IMR-90 (cell line): Measurements from ENCODE around the gene KRTAP5-7. TPM values are rescaled to one million over a fixed set of nuclear protein-coding genes. Genes with fewer than 3 reads are reported as not detected.

Source experiments
- ATAC-seq: fragments of 200-7000 bp; cut with Tn5 transposase; 2 replicates; pipeline ENCODE4 v1.9.1; 2020; ENCODE audit warnings: low read depth, mild to moderate bottlenecking, moderate library complexity
- BruUV-seq: library from RNA; stranded (reverse); fragments of 400-500 nt; replicated peaks from 2 replicates; lab custom pipeline; 2021; lab: Mats Ljungman, UMichigan
- CTCF ChIA-PET: fragments of 300-600 bp; formaldehyde crosslinking; extraction: SDS; loops from one replicate; lab custom pipeline; 2021; ENCODE audit warnings: antibody characterized with exemption; lab: Yijun Ruan, JAX
- POLR2A ChIA-PET: fragments of 300-600 bp; sonication (Branson Sonifier 250); formaldehyde crosslinking; loops from one replicate; lab custom pipeline; 2022; ENCODE audit warnings: antibody characterized with exemption; ENCODE audit not compliant: unreplicated experiment; lab: Charles Lee
- DNase-seq: peaks from one replicate; pipeline ENCODE4 v3.0.0; 2013
- H2AFZ ChIP-seq: replicated peaks from 2 replicates; pipeline ENCODE3; 2013; ENCODE audit warnings: low read length, mild to moderate bottlenecking; ENCODE audit not compliant: poor library complexity
- H2AK5ac ChIP-seq: 2 replicates; pipeline ENCODE4 v1.6.1; 2013; ENCODE audit warnings: low read depth, low read length, inconsistent platforms
- H2AK9ac ChIP-seq: replicated peaks from 2 replicates; pipeline ENCODE3; 2013; ENCODE audit warnings: mild to moderate bottlenecking, low read depth, low read length, moderate library complexity; ENCODE audit not compliant: poor library complexity
- H2BK120ac ChIP-seq: 2 replicates; pipeline ENCODE4 v1.6.1; 2013; ENCODE audit warnings: low read depth, low read length, inconsistent platforms
- H2BK15ac ChIP-seq: 3 replicates; pipeline ENCODE4 v1.6.1; 2013; ENCODE audit warnings: low read depth, low read length, inconsistent platforms
- H2BK20ac ChIP-seq: 2 replicates; pipeline ENCODE4 v1.6.1; 2013; ENCODE audit warnings: low read depth, mild to moderate bottlenecking, inconsistent platforms, low read length, moderate library complexity
- H2BK5ac ChIP-seq: 2 replicates; pipeline ENCODE4 v1.6.1; 2013; ENCODE audit warnings: mild to moderate bottlenecking, low read depth, low read length, inconsistent platforms; ENCODE audit not compliant: poor library complexity, severe bottlenecking
- H3K14ac ChIP-seq: replicated peaks from 2 replicates; pipeline ENCODE4 v1.6.1; 2013; ENCODE audit warnings: low read depth, low read length, inconsistent platforms
- H3K18ac ChIP-seq: 2 replicates; pipeline ENCODE4 v1.6.1; 2013; ENCODE audit warnings: low read depth, low read length, control low read depth
- H3K23ac ChIP-seq: 2 replicates; pipeline ENCODE4 v1.6.1; 2013; ENCODE audit warnings: low read depth, low read length, inconsistent platforms
- H3K27ac ChIP-seq: 2 replicates; pipeline ENCODE4 v1.5.1; 2013; ENCODE audit warnings: mild to moderate bottlenecking, control low read depth, low read length; ENCODE audit not compliant: insufficient read depth
- H3K27me3 ChIP-seq: 2 replicates; pipeline ENCODE4 v1.6.1; 2013; ENCODE audit warnings: low read length; ENCODE audit not compliant: control insufficient read depth, insufficient read depth
- H3K36me3 ChIP-seq: 2 replicates; pipeline ENCODE4 v1.6.1; 2013; ENCODE audit warnings: low read length, mixed read lengths; ENCODE audit not compliant: control insufficient read depth, insufficient read depth
- H3K4ac ChIP-seq: 2 replicates; pipeline ENCODE4 v1.6.1; 2013; ENCODE audit warnings: low read depth, low read length, inconsistent platforms
- H3K4me1 ChIP-seq: 2 replicates; pipeline ENCODE4 v1.6.1; 2013; ENCODE audit warnings: low read length, mixed read lengths; ENCODE audit not compliant: control insufficient read depth, insufficient read depth
- H3K4me2 ChIP-seq: 2 replicates; pipeline ENCODE4 v1.6.1; 2013; ENCODE audit warnings: low read depth, mild to moderate bottlenecking, control low read depth, low read length, moderate library complexity
- H3K4me3 ChIP-seq: 2 replicates; pipeline ENCODE4 v1.5.1; 2013; ENCODE audit warnings: low read depth, mild to moderate bottlenecking, control low read depth, low read length, moderate library complexity; ENCODE audit not compliant: insufficient read depth
- H3K56ac ChIP-seq: 2 replicates; pipeline ENCODE4 v1.6.1; 2013; ENCODE audit warnings: low read length, inconsistent platforms; ENCODE audit not compliant: insufficient read depth; ENCODE audit errors: extremely low read depth
- H3K79me1 ChIP-seq, 2 experiments: 2 replicates each; pipeline ENCODE4 v1.6.1; 2013; ENCODE audit warnings: low read length in 2 of 2, inconsistent platforms in 1 of 2, low read depth in 1 of 2
- H3K9ac ChIP-seq: 2 replicates; pipeline ENCODE4 v1.6.1; 2013; ENCODE audit warnings: low read depth, low read length, control low read depth
- H3K9me1 ChIP-seq: 2 replicates; pipeline ENCODE4 v1.6.1; 2013; ENCODE audit warnings: low read length, inconsistent platforms; ENCODE audit not compliant: insufficient read depth
- H3K9me3 ChIP-seq: 2 replicates; pipeline ENCODE4 v1.6.1; 2013; ENCODE audit warnings: low read length; ENCODE audit not compliant: control insufficient read depth, insufficient read depth
- H4K20me1 ChIP-seq: 2 replicates; pipeline ENCODE4 v1.6.1; 2013; ENCODE audit warnings: low read length, inconsistent platforms; ENCODE audit not compliant: insufficient read depth
- H4K5ac ChIP-seq: 2 replicates; pipeline ENCODE4 v1.6.1; 2013; ENCODE audit warnings: mild to moderate bottlenecking, low read depth, low read length, control low read depth
- H4K8ac ChIP-seq, 2 experiments: 2 replicates each; pipeline ENCODE4 v1.6.1; 2013; ENCODE audit warnings: low read depth in 2 of 2, low read length in 2 of 2, control low read depth in 1 of 2, inconsistent platforms in 1 of 2
- H4K91ac ChIP-seq: 2 replicates; pipeline ENCODE4 v1.6.1; 2013; ENCODE audit warnings: low read depth, low read length, inconsistent platforms; ENCODE audit not compliant: insufficient read depth
- CEBPB ChIP-seq: IDR thresholded peaks from 2 replicates; pipeline ENCODE4 v1.6.1; 2012; ENCODE audit warnings: low read depth, low read length, improper control_type of control experiment
- CHD1 ChIP-seq: IDR thresholded peaks from 2 replicates; pipeline ENCODE4 v1.6.1; 2012; ENCODE audit warnings: low read depth, low read length, improper control_type of control experiment
- MXI1 ChIP-seq: IDR thresholded peaks from 2 replicates; pipeline ENCODE4 v1.6.1; 2012; ENCODE audit warnings: low read depth, mild to moderate bottlenecking, low read length, moderate library complexity, borderline replicate concordance
- NFE2L2 ChIP-seq: fragments of 150-350 bp; IDR thresholded peaks from 2 replicates; pipeline ENCODE4 v1.6.1; 2016; ENCODE audit warnings: low read depth, mild to moderate bottlenecking, low read length
- POLR2A ChIP-seq: IDR thresholded peaks from 2 replicates; pipeline ENCODE4 v1.6.1; 2012; ENCODE audit warnings: mild to moderate bottlenecking, low read depth, low read length
- RCOR1 ChIP-seq: IDR thresholded peaks from 2 replicates; pipeline ENCODE4 v1.6.1; 2012; ENCODE audit warnings: mild to moderate bottlenecking, low read length, improper control_type of control experiment; ENCODE audit not compliant: insufficient replicate concordance
- RFX5 ChIP-seq: IDR thresholded peaks from 2 replicates; pipeline ENCODE4 v1.8.0; 2012; ENCODE audit warnings: low read depth, mild to moderate bottlenecking, low read length, moderate library complexity
- WGBS, 2 experiments: methylation state at CpG; one replicate each; pipeline versions ENCODE4 v1.1.5 to v1.1.7; 2013; ENCODE audit warnings: missing lambda C conversion rate in 2 of 2; ENCODE audit not compliant: insufficient read length in 1 of 2; ENCODE audit errors: extremely low coverage in 2 of 2; 5-methylcytosine and 5-hydroxymethylcytosine counted together
- dilution Hi-C: fragments of 300-500 bp; cut with HindIII; formaldehyde crosslinking; loops from one replicate; pipeline ENCODE4 v1.14.3; 2018; ENCODE audit warnings: low sequenced_read_pairs; ENCODE audit not compliant: unreplicated experiment
- in situ Hi-C: fragments of 300-500 bp; cut with MboI; formaldehyde crosslinking; loops from 3 replicates; pipeline ENCODE4 v1.14.3; 2019; ENCODE audit warnings: low sequenced_read_pairs, inconsistent platforms, mixed read lengths
- intact Hi-C: fragments of 100-400 bp; cut with micrococcal nuclease; formaldehyde crosslinking; loops from 2 replicates; pipeline ENCODE4 v1.10.0; 2022
- polyA plus RNA-seq, 3 experiments: library from polyadenylated mRNA; depleted of rRNA; stranded (reverse); fragments of >200 nt; gene quantifications; 2 replicates each; pipeline ENCODE4 v1.2.3, GENCODE V29; 2012; ENCODE audit warnings: low replicate concordance in 1 of 3
- total RNA-seq: library from RNA; depleted of rRNA; stranded (reverse); fragments of >200 nt; gene quantifications from 2 replicates; pipeline ENCODE4 v1.2.3, GENCODE V29; 2012
- TF ChIP-seq, protein P1 (sequence below): fragments of 150-350 bp; IDR thresholded peaks from 2 replicates; pipeline ENCODE4 v1.6.1; 2016; ENCODE audit warnings: low read depth, mild to moderate bottlenecking, low read length, moderate library complexity, borderline replicate concordance

Gene KRTAP5-7
- total and polyA plus RNA-seq, 2 of the 4 experiments (the other 2 are of a cell fraction), result not detected

- no peak overlapping the region for H2AK5ac ChIP-seq
- H3K4me3 ChIP-seq, result no peak overlapping the region
- H3K4me2 ChIP-seq, result no peak overlapping the region
- no peak overlapping the region for H3K56ac ChIP-seq
- no peak overlapping the region for H4K5ac ChIP-seq
- no peak overlapping the region for H2BK20ac ChIP-seq
- no peaks in the 10 kb centered on the region for H3K9me3 ChIP-seq
- H2AFZ ChIP-seq, result no peak overlapping the region
- no peak overlapping the region for H3K18ac ChIP-seq
- DNase-seq (no peak), ATAC-seq (no peak)
- H4K91ac ChIP-seq, result no peak overlapping the region
- intact Hi-C loops (no loop called here), in situ Hi-C loops (no loop called here), dilution Hi-C loops (no loop called here)
- H3K36me3 ChIP-seq, result peaks cover 79% of the 10 kb centered on the region
- no peak overlapping the region for H2BK120ac ChIP-seq
- no peak overlapping the region for H3K9ac ChIP-seq
- POLR2A ChIA-PET, result no interaction called here
- no peak overlapping the region for H3K14ac ChIP-seq
- WGBS, 2 experiments, result 96% methylated on average over 4 of the region's 18 CpGs; no CpG with 5 or more reads in 1 of the 2 experiments
- H4K8ac ChIP-seq, result no peak overlapping the region
- H4K20me1 ChIP-seq, result no peaks in the 10 kb centered on the region; the same call in 1 of the 2 replicates
- H3K27ac ChIP-seq, result no peak overlapping the region
- H2BK5ac ChIP-seq, result no peak overlapping the region
- no peak overlapping the region for H2AK9ac ChIP-seq
- no peaks in the 10 kb centered on the region for H3K4me1 ChIP-seq
- H3K9me1 ChIP-seq, result peaks cover 15% of the 10 kb centered on the region; the same call in 1 of the 2 replicates
- no peak overlapping the region for H2BK15ac ChIP-seq
- no peak overlapping the region for H3K23ac ChIP-seq
- CTCF ChIA-PET, result no interaction called here
- H3K4ac ChIP-seq, result no peak overlapping the region
- TF ChIP-seq CEBPB (no peak), RFX5 (no peak), RCOR1 (no peak), MXI1 (no peak), CHD1 (no peak), NFE2L2 (no peak), POLR2A (no peak)
- TF ChIP-seq, protein P1, sequence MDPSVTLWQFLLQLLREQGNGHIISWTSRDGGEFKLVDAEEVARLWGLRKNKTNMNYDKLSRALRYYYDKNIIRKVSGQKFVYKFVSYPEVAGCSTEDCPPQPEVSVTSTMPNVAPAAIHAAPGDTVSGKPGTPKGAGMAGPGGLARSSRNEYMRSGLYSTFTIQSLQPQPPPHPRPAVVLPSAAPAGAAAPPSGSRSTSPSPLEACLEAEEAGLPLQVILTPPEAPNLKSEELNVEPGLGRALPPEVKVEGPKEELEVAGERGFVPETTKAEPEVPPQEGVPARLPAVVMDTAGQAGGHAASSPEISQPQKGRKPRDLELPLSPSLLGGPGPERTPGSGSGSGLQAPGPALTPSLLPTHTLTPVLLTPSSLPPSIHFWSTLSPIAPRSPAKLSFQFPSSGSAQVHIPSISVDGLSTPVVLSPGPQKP, result no peak
- BruUV-seq, result no TSS peak
- peaks cover 0 to 4% of the 10 kb centered on the region in 2 experiments; a peak in 1 of 4 replicates for H3K79me1 ChIP-seq
- no peaks in the 10 kb centered on the region for H3K27me3 ChIP-seq
Measured at GRCh38 chr11:71482216-71482615, 44.9 kb upstream of the KRTAP5-7 start.
